Stimulated activated CD4-positive, alpha-beta T cell treated with anti-CD3 and anti-CD28 coated beads, Interleukin-2, amount 100 ng/mL, for 24 hours (primary cell): Measurements from ENCODE around the gene SORCS3.

Experiments
- DNase-seq, 2 donors: peaks; one replicate each; pipeline ENCODE4 v3.0.0-alpha.2; 2020

Gene SORCS3

DNA sequence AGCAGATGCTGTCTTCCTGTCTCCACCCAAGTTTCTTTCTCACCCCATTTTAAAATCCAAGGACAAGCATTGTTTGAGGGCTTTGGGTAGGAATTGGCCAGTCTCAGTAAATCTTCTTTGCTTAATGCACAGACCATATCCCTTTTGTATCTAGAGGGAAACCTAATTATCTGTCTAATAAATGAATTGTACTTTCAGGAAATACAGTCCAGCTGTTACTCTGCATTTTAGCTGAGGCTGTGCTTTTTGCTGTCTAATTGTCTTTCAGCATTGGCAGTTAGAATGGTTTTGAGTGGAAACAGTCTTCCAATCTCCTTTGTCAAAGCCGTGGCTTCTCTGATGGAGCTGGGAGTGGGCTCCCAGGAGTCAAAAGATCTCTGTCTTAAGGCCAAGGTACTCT lies 388.2 kb downstream of the SORCS3 start:
- DNase-seq, result no peak

- no peak for DNase-seq
Measured at GRCh38 chr10:105037022-105037421, 395.9 kb downstream of the SORCS3 start.

DNA sequence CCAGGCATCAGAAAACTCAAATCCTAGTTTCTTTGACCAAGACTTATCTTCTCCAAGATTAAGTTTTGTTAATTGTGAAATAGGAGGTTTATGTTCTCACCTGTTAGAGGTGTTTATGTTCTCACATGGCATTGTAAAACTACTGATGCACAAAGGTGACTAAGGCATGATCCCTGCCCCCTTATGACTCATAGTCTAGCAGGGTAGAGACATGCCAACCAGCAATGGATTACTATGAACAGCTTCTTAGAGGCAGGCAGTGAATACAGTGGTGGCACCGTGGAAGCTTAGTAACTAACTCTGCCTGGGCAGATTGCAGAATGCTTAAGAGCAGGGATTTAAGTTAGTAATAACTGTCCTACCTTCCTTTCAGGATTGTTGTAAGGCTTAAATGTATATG lies 400.9 kb downstream of the SORCS3 start:
- no peak for DNase-seq

DNA sequence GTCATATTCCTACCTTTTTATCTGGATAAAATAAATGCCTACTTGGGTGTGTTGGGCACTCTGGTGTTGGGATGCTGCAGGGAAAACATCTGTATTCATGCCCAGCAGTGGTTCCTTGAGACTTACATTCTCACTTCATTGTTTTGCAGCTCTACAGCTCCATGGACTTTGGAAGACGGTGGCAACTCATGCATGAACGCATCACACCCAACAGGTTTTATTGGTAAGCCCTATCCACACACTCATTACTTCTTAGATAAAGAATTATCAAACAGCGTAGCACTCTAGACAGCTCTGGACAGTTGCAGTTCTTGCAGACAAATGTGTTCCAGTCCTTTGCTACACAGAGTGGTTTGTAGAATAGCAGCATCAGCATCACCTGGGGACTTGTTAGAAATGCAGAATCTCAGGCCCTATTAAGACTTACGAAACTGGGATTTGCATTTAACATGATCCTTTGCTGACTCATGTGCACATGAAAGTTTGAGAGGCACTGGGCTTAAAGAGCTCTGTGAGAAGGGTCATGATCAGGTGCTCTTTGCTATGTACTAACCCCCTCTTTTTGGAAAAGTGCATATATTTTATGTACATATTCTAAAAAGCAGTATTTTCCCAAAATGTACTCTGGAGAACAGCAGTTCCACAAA lies 401.9 kb downstream of the SORCS3 start:
- DNase-seq, result no peak

GRCh38 chr10:105044902-105045301 lies 403.8 kb downstream of the SORCS3 start:
- no peak for DNase-seq

DNA sequence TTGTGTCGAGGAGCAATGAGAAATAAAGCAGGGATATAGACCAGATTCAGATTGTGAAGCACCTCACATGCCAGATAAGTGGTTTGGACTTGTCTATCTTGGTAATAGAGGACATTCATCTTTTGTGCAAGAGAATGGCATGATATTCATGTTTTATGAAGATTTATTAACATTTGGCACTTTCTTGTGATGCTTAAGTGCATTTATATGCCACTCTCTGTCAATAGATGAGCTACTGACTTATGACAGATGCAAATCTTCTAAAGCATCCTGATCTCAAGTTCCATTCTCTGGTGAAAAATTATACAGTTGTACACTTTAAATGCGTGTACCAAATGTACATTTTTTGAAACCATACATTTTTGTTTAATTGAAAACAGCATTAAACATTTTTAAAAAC lies 415.3 kb downstream of the SORCS3 start:
- DNase-seq, result no peak

DNA sequence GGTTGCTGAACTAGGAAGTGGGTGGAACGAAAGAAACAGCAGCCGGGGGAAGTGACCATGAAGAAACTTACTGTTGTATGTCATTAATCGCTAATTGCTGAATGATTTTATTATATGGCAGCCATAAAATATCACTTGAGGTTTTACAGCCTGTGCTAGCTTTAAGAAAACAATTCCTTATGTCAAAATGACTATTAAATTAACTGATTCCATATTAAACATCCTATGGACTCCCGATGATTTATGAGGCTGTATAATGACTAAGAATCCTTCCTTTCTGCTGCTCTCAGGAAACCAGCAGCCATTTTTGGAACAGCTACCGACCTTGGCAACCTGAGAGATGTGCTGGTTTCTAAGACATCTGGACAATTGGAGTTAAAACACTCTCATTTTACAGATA lies 421.9 kb downstream of the SORCS3 start:
- no peak for DNase-seq

DNA sequence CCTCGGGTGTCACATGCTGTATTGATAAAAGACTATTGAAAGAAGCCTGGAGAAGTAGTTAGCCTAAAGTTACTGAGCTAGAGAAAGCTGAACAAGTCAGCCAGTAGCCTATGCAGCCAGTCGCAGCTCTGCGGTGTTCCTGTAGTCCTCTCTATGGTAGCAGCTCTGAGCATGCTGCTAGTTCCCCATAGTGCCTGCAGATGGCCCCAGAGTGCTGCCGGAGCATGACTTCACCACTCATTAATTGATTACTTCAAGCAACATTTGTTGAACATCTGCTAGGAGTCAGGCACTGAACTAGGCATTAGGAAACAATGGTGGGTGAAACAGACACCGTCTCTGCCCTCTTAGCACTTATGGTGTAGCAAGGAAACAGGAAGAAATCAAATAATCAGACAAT lies 422.7 kb downstream of the SORCS3 start:
- DNase-seq, result peak in 1 of 2 donors; percentile 24

- no peak for DNase-seq
Measured at GRCh38 chr10:105068497-105068896, 427.4 kb downstream of the SORCS3 start.

DNA sequence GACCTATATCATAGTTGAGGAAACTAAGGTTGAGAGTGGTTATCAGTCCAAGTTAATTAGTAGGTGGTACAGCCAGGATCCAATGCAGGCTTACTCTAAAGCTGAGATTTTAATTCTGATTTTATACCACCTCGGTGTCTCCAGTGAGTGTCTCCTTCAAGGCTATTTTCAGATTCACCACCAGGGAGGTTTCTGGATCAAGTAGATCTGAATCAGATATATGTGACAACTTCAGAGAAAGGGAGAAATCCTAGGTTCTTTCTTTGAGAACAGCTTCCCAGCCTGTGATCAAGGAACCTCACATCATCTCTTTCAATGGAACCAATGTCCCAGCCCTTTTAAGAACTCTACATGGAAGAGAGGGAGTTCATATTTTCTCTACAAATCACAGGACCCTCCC lies 429.2 kb downstream of the SORCS3 start:
- no peak for DNase-seq

- no peak for DNase-seq
Measured at GRCh38 chr10:105070952-105071351, 429.9 kb downstream of the SORCS3 start.

- DNase-seq, result no peak
Measured at GRCh38 chr10:105071980-105072379, 430.9 kb downstream of the SORCS3 start.

- DNase-seq, result no peak
Measured at GRCh38 chr10:105073999-105074398, 432.9 kb downstream of the SORCS3 start.

- DNase-seq, result no peak
Measured at GRCh38 chr10:105075031-105075430, 433.9 kb downstream of the SORCS3 start.

- no peak for DNase-seq
Measured at GRCh38 chr10:105085980-105086379, 444.9 kb downstream of the SORCS3 start.

DNA sequence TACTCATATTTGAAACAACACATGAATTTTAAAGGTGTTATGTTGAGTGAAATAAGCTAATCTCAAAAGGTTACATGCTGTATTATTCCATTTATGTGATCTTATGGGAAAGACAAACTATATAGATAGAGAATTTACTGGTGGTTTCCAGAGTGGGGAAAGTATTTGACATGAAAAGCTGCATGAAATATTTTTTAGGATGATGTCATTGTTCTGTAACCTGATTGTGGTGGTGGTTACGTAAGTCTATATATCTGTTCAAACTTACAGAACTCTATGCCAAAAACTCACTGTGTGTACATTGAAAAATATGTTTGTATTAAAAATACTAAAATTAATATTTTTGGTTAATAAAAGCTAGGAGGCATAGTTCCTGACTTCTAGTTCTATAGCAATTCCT lies 453.0 kb downstream of the SORCS3 start:
- no peak for DNase-seq

DNA sequence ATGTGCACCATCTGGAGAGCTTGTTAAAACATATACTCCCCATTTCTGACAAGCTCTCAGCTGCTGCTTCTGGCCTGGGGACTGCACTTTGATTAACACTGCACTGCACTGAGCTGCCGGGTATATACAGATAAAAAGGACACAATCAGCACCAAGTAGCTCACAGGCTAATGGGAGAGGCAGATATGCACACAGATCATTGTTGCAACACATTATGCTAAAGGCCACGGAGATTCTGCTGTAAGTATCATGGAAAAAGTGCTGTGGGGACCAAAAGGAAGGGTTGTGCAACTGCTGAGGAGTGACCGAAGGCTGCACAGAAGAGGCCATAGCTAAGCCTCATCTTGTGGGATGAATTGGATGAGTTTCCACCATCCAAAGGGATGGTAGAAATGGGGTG lies 455.2 kb downstream of the SORCS3 start:
- DNase-seq, result no peak

- DNase-seq, result no peak
Measured at GRCh38 chr10:105102977-105103376, 461.9 kb downstream of the SORCS3 start.

- no peak for DNase-seq
Measured at GRCh38 chr10:105104297-105104696, 463.2 kb downstream of the SORCS3 start.

DNA sequence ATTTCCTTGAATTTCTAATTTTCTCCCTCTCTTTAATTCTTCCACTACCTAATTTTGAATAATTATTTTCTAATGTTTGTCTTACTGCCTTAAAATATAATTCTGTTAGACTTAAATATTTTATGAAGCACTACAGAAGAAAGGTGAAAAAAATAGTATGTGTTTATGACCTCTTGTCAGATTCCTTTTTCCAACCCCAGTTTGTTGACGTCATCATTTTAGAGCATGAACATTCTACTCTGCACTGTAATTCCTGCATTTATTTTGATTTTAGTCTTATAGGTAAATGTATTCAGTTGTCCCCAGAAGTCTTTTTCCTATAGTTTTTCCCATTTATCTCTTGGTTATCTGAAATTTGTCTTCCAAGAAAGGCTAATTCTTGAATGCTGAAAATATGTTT lies 468.1 kb downstream of the SORCS3 start:
- no peak for DNase-seq

DNA sequence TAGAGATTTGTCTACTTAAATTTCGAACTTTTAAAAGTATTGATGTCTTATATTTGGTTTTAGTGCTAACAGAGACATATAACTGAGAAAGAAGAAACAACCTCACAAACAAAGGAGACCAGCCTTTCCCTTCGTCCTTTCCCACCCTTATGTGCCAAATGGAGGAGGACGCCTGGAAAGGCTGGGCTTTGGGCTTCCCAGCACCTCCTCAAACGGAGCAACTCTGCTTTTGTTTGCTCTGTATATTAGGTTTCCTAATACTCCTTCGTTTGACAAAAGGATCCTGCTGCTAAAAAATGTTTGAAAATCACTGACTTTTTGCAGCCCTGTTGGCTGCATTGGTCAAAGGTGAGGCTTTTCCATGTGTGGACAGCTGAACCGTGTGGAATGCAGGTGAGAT lies 471.8 kb downstream of the SORCS3 start:
- no peak for DNase-seq

DNA sequence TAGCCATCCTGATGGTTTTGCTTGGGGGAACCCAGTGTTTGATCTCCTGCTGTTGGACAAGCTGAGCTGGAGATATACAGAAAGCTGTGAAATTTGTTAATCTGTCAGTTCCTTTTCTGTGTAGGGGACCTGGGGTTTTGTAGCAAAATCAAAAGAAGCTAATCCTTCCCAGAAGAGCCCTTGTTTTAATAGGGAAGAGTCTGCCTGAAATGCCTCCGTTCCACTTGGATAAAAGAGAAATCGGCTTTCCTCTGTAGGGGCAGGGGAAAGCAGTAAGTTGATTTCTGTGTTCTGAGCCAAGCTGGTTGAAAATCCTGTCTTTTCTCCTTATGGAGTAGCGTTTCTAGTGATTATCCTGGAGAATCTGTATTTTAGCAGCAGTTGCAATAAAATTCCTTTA lies 472.6 kb downstream of the SORCS3 start:
- DNase-seq, result no peak

DNA sequence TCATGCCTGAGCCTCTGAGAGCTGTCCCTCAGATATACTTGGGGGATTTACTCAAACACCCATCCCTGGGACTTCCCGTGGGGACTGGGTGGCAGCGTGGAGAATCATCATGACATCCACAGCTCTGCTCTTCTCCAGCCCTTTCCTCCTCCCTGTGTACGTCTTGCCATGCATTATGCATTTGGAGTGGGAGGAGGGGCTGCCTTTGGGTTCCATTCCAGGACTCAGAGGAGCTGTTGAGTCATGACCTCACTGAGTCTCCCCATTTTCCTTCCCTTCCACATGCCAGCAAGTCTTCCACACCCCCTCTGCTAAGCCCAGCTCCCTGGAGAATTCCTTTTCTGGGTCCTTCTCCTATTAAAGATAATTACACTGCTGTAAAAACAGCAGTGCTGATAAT lies 480.7 kb downstream of the SORCS3 start:
- no peak for DNase-seq

DNA sequence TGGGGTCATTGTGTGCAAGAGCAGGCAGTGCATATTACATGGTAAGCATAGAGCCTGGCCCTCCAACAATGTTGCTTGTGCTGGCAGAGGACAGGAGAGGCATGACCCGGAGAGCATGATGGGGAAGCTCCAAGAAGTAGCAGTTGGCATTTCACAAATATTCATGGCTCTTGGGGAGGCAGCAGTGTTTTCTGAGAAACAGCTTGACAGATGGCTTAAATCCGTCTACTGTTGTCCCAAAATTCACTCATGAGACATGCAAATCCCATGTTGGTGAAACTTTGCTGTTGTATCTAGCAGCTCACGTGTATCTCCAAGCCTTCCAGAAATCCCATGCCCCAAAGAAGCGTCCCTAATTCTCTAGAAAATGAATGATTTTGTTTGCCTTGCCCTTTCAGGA lies 487.0 kb downstream of the SORCS3 start:
- DNase-seq, result no peak

- DNase-seq, result no peak
Measured at GRCh38 chr10:105138358-105138757, 497.3 kb downstream of the SORCS3 start.
